ENCODE results near the gene FAM170A.

DNA sequence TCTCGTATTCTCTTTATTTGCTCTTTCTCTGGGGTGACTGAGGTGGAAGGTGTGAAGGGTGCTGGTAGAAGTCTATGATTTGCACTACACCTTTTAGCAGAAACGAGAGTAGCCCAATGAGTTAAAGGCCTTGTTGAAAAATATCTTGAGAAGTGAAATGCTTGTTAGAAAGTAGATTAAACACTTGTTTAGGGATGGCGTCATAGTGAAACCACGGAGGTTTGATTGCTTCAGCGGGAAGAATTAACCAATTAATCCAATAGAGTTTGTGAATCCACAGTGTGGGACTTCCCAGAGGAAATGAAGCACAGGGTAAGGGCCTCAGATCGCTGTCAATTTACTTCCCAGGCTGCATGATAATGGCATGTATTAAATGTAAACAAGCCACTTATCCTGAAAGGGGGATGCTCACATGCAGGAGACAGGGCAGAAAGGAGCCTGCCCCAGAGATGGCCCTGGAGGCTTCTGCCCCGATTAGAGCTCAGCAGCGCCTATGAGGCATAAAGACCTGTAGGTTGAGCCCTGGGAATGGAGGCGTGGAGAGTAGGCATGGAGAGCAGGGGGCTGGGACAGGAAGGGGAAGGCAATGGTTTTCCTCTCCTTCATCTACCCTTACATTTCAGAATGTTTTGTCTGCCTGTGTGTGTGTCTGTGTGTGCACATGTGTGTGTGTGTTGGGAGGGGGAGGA is 1.5 kb downstream of the FAM170A start:
- no peak for TF ChIP-seq POLR2AphosphoS5 (IDR thresholded peaks at IDR 0.05; ENCODE audit: low read depth, low read length)
- no peak for TF ChIP-seq POLR2A (IDR thresholded peaks at IDR 0.05; ENCODE audit: low read depth, low read length)
- no peak for TF ChIP-seq TAF1 (IDR thresholded peaks at IDR 0.05; ENCODE audit: low read depth, low read length)
- no peak for TF ChIP-seq SPI1 (IDR thresholded peaks at IDR 0.05; ENCODE audit: low read depth, low read length)
- no peak for TF ChIP-seq PAX5 (IDR thresholded peaks at IDR 0.05; ENCODE audit: insufficient read depth, low read length, severe bottlenecking)
- TF ChIP-seq POU2F2 (IDR thresholded peaks at IDR 0.05; ENCODE audit: low read depth, low read length) = no peak

Data from GM12891 (cell line).